SK-N-SH (cell line): ENCODE results near the gene ARID4A. TPM values are rescaled to one million over a fixed set of nuclear protein-coding genes. Genes with fewer than 3 reads are reported as not detected.

Source experiments
- CTCF ChIA-PET: fragments of 300-600, 350-600 bp; formaldehyde crosslinking; extraction: SDS; loops from one replicate; lab custom pipeline; 2021; lab: Yijun Ruan, JAX
- POLR2A ChIA-PET: fragments of 350-600 bp; sonication (Branson Sonifier 250); formaldehyde crosslinking; extraction: SDS; loops from one replicate; lab custom pipeline; 2020; ENCODE audit warnings: antibody characterized with exemption, inconsistent platforms; lab: Yijun Ruan, JAX
- DNase-seq: peaks from one replicate; pipeline ENCODE4 v3.0.0; 2012
- H2AFZ ChIP-seq: fragments of 200-600 bp; sonication (generic); 2 replicates; pipeline ENCODE4 v1.8.1; 2016; ENCODE audit warnings: antibody characterized with exemption, mild to moderate bottlenecking, low read depth
- H3F3A ChIP-seq: fragments of 200-600 bp; sonication (generic); replicated peaks from 2 replicates; pipeline ENCODE3; 2016; ENCODE audit warnings: antibody characterized with exemption, mild to moderate bottlenecking; ENCODE audit not compliant: insufficient read depth
- H3K27ac ChIP-seq, 2 experiments: fragments of 200-500 bp in 1 of 2; fragments of 200-600 bp in 1 of 2; sonication (Bioruptor generic) in 1 of 2; sonication (generic), shearing (Covaris generic) in 1 of 2; 2 replicates each; pipeline versions ENCODE4 v1.5.1 to v1.6.1; 2014 to 2016; ENCODE audit warnings: low read depth in 2 of 2, inconsistent platforms in 1 of 2, low read length in 1 of 2, mild to moderate bottlenecking in 1 of 2, mixed read lengths in 1 of 2
- H3K27me3 ChIP-seq: fragments of 200-600 bp; sonication (generic), shearing (Covaris generic); 2 replicates; pipeline ENCODE4 v1.6.1; 2016; ENCODE audit warnings: mixed run types; ENCODE audit not compliant: insufficient read depth
- H3K36me3 ChIP-seq, 2 experiments: fragments of 200-500 bp in 1 of 2; fragments of 200-600 bp in 1 of 2; sonication (Bioruptor generic) in 1 of 2; sonication (generic) in 1 of 2; replicated peaks in 1 of 2; 2 replicates each; pipeline versions ENCODE3 to v1.5.1; 2014 to 2016; ENCODE audit warnings: low read length in 1 of 2, mild to moderate bottlenecking in 1 of 2; ENCODE audit not compliant: insufficient read depth in 2 of 2, control insufficient read depth in 1 of 2
- H3K4me1 ChIP-seq, 2 experiments: fragments of 200-500 bp in 1 of 2; fragments of 200-600 bp in 1 of 2; sonication (Bioruptor generic) in 1 of 2; sonication (generic), shearing (Covaris generic) in 1 of 2; 2 replicates each; pipeline versions ENCODE4 v1.5.1 to v1.6.1; 2014 to 2016; ENCODE audit warnings: low read depth in 1 of 2, low read length in 1 of 2, mixed run types in 1 of 2; ENCODE audit not compliant: insufficient read depth in 2 of 2, control insufficient read depth in 1 of 2
- H3K4me2 ChIP-seq: fragments of 200-600 bp; sonication (generic), shearing (Covaris generic); 2 replicates; pipeline ENCODE4 v1.6.1; 2017; ENCODE audit warnings: mixed run types
- H3K4me3 ChIP-seq, 2 experiments: fragments of 200-500 bp in 1 of 2; fragments of 200-600 bp in 1 of 2; sonication (Bioruptor generic) in 1 of 2; sonication (generic), shearing (Covaris generic) in 1 of 2; 2 replicates each; pipeline versions ENCODE4 v1.5.1 to v1.8.1; 2014 to 2016; ENCODE audit warnings: low read depth in 2 of 2, inconsistent platforms in 1 of 2, low read length in 1 of 2, mild to moderate bottlenecking in 1 of 2, mixed read lengths in 1 of 2, moderate library complexity in 1 of 2
- H3K79me2 ChIP-seq: fragments of 200-600 bp; sonication (generic); 2 replicates; pipeline ENCODE4 v1.8.1; 2017; ENCODE audit warnings: mild to moderate bottlenecking; ENCODE audit not compliant: insufficient read depth
- H3K9ac ChIP-seq: fragments of 200-600 bp; sonication (generic); 2 replicates; pipeline ENCODE4 v1.6.1; 2017; ENCODE audit warnings: mixed run types
- H3K9me2 ChIP-seq: fragments of 200-600 bp; sonication (generic); 2 replicates; pipeline ENCODE4 v1.6.1; 2017; ENCODE audit warnings: mixed run types
- H3K9me3 ChIP-seq: fragments of 200-600 bp; sonication (generic); 2 replicates; pipeline ENCODE4 v1.6.1; 2017; ENCODE audit warnings: mixed run types, mild to moderate bottlenecking, moderate library complexity
- H4K20me1 ChIP-seq: fragments of 200-600 bp; sonication (generic); 2 replicates; pipeline ENCODE4 v1.6.1; 2017; ENCODE audit warnings: mild to moderate bottlenecking, mixed run types; ENCODE audit not compliant: insufficient read depth
- CTCF ChIP-seq: fragments of 200-600 bp; sonication (generic); IDR thresholded peaks from 2 replicates; pipeline ENCODE4 v1.6.1; 2017; ENCODE audit warnings: antibody characterized with exemption, mild to moderate bottlenecking, moderate library complexity
- FOXJ3 ChIP-seq: sonication (generic); formaldehyde crosslinking; IDR thresholded peaks from 2 replicates; pipeline ENCODE4 v1.5.1; 2020; ENCODE audit warnings: mild to moderate bottlenecking, missing genetic modification reagents
- MXI1 ChIP-seq: IDR thresholded peaks from 2 replicates; pipeline ENCODE4 v1.6.1; 2012; ENCODE audit warnings: mild to moderate bottlenecking, low read depth, low read length, improper control_type of control experiment
- SMC3 ChIP-seq: IDR thresholded peaks from 2 replicates; pipeline ENCODE4 v1.6.1; 2012; ENCODE audit warnings: low read depth, low read length, improper control_type of control experiment
- TAF1 ChIP-seq: IDR thresholded peaks from 2 replicates; pipeline ENCODE4 v1.6.1; 2012; ENCODE audit warnings: low read depth, mild to moderate bottlenecking, low read length, moderate library complexity, borderline replicate concordance
- TCF12 ChIP-seq: IDR thresholded peaks from 2 replicates; pipeline ENCODE4 v1.4.0; 2012
- TEAD4 ChIP-seq: IDR thresholded peaks from 2 replicates; pipeline ENCODE4 v1.4.0; 2012; ENCODE audit warnings: mild to moderate bottlenecking, borderline replicate concordance; ENCODE audit not compliant: insufficient read depth
- USF2 ChIP-seq: fragments of 150-350 bp; IDR thresholded peaks from 2 replicates; pipeline ENCODE4 v1.6.1; 2017; ENCODE audit warnings: antibody characterized with exemption, low read length, low read depth, borderline replicate concordance
- YY1 ChIP-seq: IDR thresholded peaks from 2 replicates; pipeline ENCODE4 v1.4.0; 2012; ENCODE audit warnings: low read depth, mild to moderate bottlenecking
- WGBS: methylation state at CpG from one replicate; pipeline ENCODE4 v1.1.6; 2017; ENCODE audit warnings: low lambda C conversion rate; 5-methylcytosine and 5-hydroxymethylcytosine counted together
- polyA plus RNA-seq, 3 experiments: library from polyadenylated mRNA; depleted of rRNA; stranded (reverse); fragments of >200 nt; gene quantifications; 2 replicates each; pipeline ENCODE4 v1.2.3, GENCODE V29; 2012

Gene ARID4A
- polyA plus RNA-seq, 1 of the 3 experiments (the other 2 are of a cell fraction), result 4.6 TPM

- Histone ChIP-seq H3K9me3 (no peaks in the 10 kb centered on the region), H3K4me1 (peaks cover 0 to 4% of the 10 kb centered on the region in 2 experiments; a peak in 1 of 4 replicates), H3K36me3 (peaks cover 46 to 47% of the 10 kb centered on the region in 2 experiments), H2AFZ (no peak overlapping the region), H3K27me3 (no peaks in the 10 kb centered on the region), H3K4me2 (no peak overlapping the region), H3K9me2 (no peaks in the 10 kb centered on the region), H4K20me1 (no peaks in the 10 kb centered on the region), H3K79me2 (peaks cover 25% of the 10 kb centered on the region), H3K9ac (no peak overlapping the region), H3K27ac (no peak overlapping the region), H3F3A (peaks cover 4% of the 10 kb centered on the region), H3K4me3 (no peak overlapping the region)
- TF ChIP-seq SMC3 (no peak), MXI1 (no peak), YY1 (no peak), USF2 (no peak), TEAD4 (no peak), TCF12 (no peak), CTCF (no peak)
- ChIA-PET POLR2A (no interaction called here), CTCF (interaction anchor here (0.9 to 2.0 kb wide), 2 partner anchors 9 to 10 kb away, joined by 3 to 6 read pairs; partner anchors contain the start of gene ARID4A)
- WGBS, result 94% methylated on average over 8 of the region's 8 CpGs
- no peak for DNase-seq
Observed at GRCh38 chr14:58307597-58308316, 9.4 kb downstream of the ARID4A start.

- ChIA-PET CTCF (no interaction called here), POLR2A (no interaction called here)
- H3K9me2 ChIP-seq, result no peaks in the 10 kb centered on the region
- peaks cover 33 to 41% of the 10 kb centered on the region in 2 experiments for H3K36me3 ChIP-seq
- H4K20me1 ChIP-seq, result no peaks in the 10 kb centered on the region
- H2AFZ ChIP-seq, result no peak overlapping the region
- peaks cover 0 to 4% of the 10 kb centered on the region in 2 experiments; a peak in 1 of 4 replicates for H3K4me1 ChIP-seq
- H3K27ac ChIP-seq, result no peak overlapping the region
- H3K27me3 ChIP-seq, result no peaks in the 10 kb centered on the region
- no peak overlapping the region for H3K4me2 ChIP-seq
- H3K79me2 ChIP-seq, result peaks cover 17% of the 10 kb centered on the region; the same call in 1 of the 2 replicates
- H3K9ac ChIP-seq, result no peak overlapping the region
- DNase-seq, result no peak
- no peaks in the 10 kb centered on the region for H3K9me3 ChIP-seq
- WGBS, result 74% methylated on average over 2 of the region's 2 CpGs
- TF ChIP-seq FOXJ3 (CRISPR knock-in tag) (no peak), TAF1 (no peak)
- H3K4me3 ChIP-seq, result no peak overlapping the region
- peaks cover 9% of the 10 kb centered on the region for H3F3A ChIP-seq
Observed at GRCh38 chr14:58309086-58309485, 10.7 kb downstream of the ARID4A start.
